ENCODE measurements around the gene EIF2B4. TPM values are rescaled to one million over a fixed set of nuclear protein-coding genes. Genes with fewer than 3 reads are reported as not detected.
A peak's percentile ranks its signal among the peaks of the same experiment; 100 is the strongest.
"Not testable (repeated sequence)": the region's sequence is repeated elsewhere in the genome, so short reads cannot be mapped to it uniquely, and the experiment has no call there.

Gene EIF2B4
- total RNA-seq, 2 experiments from 2014 or later, result 23.9 to 32.9 TPM

GRCh38 chr2:27320958-27321543, 49.1 kb downstream of the EIF2B4 start:
- no peak overlapping the region for H3K27ac ChIP-seq (ENCODE audit: low read depth, low read length, poor library complexity, severe bottlenecking)
- peaks cover 24% of the 10 kb centered on the region; the same call in 1 of the 2 replicates for H3K79me2 ChIP-seq (ENCODE audit: insufficient read depth, low read depth, low read length)
- intact Hi-C loops (cut with micrococcal nuclease; ENCODE audit: unreplicated experiment), result loop anchor here (5.0 kb wide), 1 partner anchor 36 kb away; the partner anchor contains the start of gene GTF3C2
- ChIA-PET POLR2A (no interaction called here), CTCF (ENCODE audit: unreplicated experiment) (interaction anchor here (0.6 to 1.5 kb wide), 2 partner anchors 18 to 310 kb away, joined by 3 read pairs; no protein-coding TSS in a partner anchor)
- no peaks in the 10 kb centered on the region for H3K9me3 ChIP-seq (ENCODE audit: low read length)
- H3K4me3 ChIP-seq (ENCODE audit: low read depth, low read length, poor library complexity, severe bottlenecking), result peak overlapping the region; percentile 84
- no peak overlapping the region for H2AFZ ChIP-seq (ENCODE audit: low read length)
- no peaks in the 10 kb centered on the region for H4K20me1 ChIP-seq (ENCODE audit: insufficient read depth, low read length)
- BruUV-seq (replicated peaks), result no TSS peak
- H3K36me3 ChIP-seq (ENCODE audit: insufficient read depth, low read length), result peaks cover 8% of the 10 kb centered on the region; the same call in 1 of the 2 replicates
- peak overlapping the region; percentile 91 for H3K4me2 ChIP-seq (ENCODE audit: low read length)
- no peaks in the 10 kb centered on the region for H3K9me2 ChIP-seq (ENCODE audit: insufficient read depth, low read length)
- TF ChIP-seq EZH2phosphoT487 (IDR thresholded peaks at IDR 0.05; ENCODE audit: borderline replicate concordance, low read depth, low read length), result no peak
- TF ChIP-seq, protein P1, sequence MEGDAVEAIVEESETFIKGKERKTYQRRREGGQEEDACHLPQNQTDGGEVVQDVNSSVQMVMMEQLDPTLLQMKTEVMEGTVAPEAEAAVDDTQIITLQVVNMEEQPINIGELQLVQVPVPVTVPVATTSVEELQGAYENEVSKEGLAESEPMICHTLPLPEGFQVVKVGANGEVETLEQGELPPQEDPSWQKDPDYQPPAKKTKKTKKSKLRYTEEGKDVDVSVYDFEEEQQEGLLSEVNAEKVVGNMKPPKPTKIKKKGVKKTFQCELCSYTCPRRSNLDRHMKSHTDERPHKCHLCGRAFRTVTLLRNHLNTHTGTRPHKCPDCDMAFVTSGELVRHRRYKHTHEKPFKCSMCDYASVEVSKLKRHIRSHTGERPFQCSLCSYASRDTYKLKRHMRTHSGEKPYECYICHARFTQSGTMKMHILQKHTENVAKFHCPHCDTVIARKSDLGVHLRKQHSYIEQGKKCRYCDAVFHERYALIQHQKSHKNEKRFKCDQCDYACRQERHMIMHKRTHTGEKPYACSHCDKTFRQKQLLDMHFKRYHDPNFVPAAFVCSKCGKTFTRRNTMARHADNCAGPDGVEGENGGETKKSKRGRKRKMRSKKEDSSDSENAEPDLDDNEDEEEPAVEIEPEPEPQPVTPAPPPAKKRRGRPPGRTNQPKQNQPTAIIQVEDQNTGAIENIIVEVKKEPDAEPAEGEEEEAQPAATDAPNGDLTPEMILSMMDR (conservative IDR thresholded peaks at IDR 0.05; ENCODE audit: low read length), result no peak
- H3K4me1 ChIP-seq (ENCODE audit: insufficient read depth, low read length, poor library complexity, severe bottlenecking), result peaks cover 16% of the 10 kb centered on the region
- no peak for DNase-seq (ENCODE audit: low spot score)

DNA sequence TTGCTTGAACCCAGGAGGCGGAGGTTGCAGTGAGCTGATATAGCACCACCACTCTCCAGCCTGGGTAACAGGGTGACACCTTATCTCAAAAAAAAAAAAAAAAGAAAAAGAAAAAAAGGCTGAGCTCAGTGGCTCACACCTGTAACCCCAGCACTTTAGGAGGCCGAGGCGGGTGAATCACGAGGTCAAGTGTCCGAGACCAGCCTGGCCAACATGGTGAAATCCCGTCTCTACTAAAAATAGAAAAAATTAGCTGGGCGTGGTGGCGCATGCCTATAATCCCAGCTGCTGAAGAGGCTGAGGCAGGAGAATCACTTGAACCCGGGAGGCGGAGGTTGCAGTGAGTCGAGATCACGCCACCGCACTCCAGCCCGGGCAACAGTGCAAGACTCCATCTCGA, 50.3 kb downstream of the EIF2B4 start:
- not testable (repeated sequence) for DNase-seq (ENCODE audit: low spot score); H3K4me3 ChIP-seq (ENCODE audit: low read depth, low read length, poor library complexity, severe bottlenecking); H2AFZ ChIP-seq (ENCODE audit: low read length); H3K9me2 ChIP-seq (ENCODE audit: insufficient read depth, low read length); H4K20me1 ChIP-seq (ENCODE audit: insufficient read depth, low read length); H3K36me3 ChIP-seq (ENCODE audit: insufficient read depth, low read length); H3K4me2 ChIP-seq (ENCODE audit: low read length); H3K27ac ChIP-seq (ENCODE audit: low read depth, low read length, poor library complexity, severe bottlenecking); BruUV-seq (replicated peaks); H3K9me3 ChIP-seq (ENCODE audit: low read length)
- peaks cover 16% of the 10 kb centered on the region for H3K4me1 ChIP-seq (ENCODE audit: insufficient read depth, low read length, poor library complexity, severe bottlenecking)
- CTCF ChIA-PET (ENCODE audit: unreplicated experiment), result interaction anchor here (1.5 kb wide), 1 partner anchor 17 kb away, joined by 3 read pairs; no protein-coding TSS in a partner anchor
- POLR2A ChIA-PET, result interaction anchor here (0.6 to 1.3 kb wide), 2 partner anchors 17 to 37 kb away, joined by 3 to 4 read pairs; no protein-coding TSS in a partner anchor
- intact Hi-C loops (cut with micrococcal nuclease; ENCODE audit: unreplicated experiment), result loop anchor here (5.0 kb wide), 1 partner anchor 37 kb away; the partner anchor contains the start of gene GTF3C2
- H3K79me2 ChIP-seq (ENCODE audit: insufficient read depth, low read depth, low read length), result peaks cover 24% of the 10 kb centered on the region; the same call in 1 of the 2 replicates

- Histone ChIP-seq H3K9me3 (ENCODE audit: low read length) (no peaks in the 10 kb centered on the region), H4K20me1 (ENCODE audit: insufficient read depth, low read length) (no peaks in the 10 kb centered on the region), H3K4me2 (ENCODE audit: low read length) (no peak overlapping the region), H3K27ac (ENCODE audit: low read depth, low read length, poor library complexity, severe bottlenecking) (no peak overlapping the region), H3K4me3 (ENCODE audit: low read depth, low read length, poor library complexity, severe bottlenecking) (no peak overlapping the region), H3K9me2 (ENCODE audit: insufficient read depth, low read length) (no peaks in the 10 kb centered on the region), H2AFZ (ENCODE audit: low read length) (no peak overlapping the region), H3K79me2 (ENCODE audit: insufficient read depth, low read depth, low read length) (peaks cover 7% of the 10 kb centered on the region; the same call in 1 of the 2 replicates), H3K36me3 (ENCODE audit: insufficient read depth, low read length) (no peaks in the 10 kb centered on the region; the same call in 1 of the 2 replicates), H3K4me1 (ENCODE audit: insufficient read depth, low read length, poor library complexity, severe bottlenecking) (peaks cover 5% of the 10 kb centered on the region)
- TF ChIP-seq EZH2phosphoT487 (IDR thresholded peaks at IDR 0.05; ENCODE audit: borderline replicate concordance, low read depth, low read length), result no peak
- TF ChIP-seq, protein P1 (conservative IDR thresholded peaks at IDR 0.05; ENCODE audit: low read length), result no peak
- no TSS peak for BruUV-seq (replicated peaks)
- POLR2A ChIA-PET, result interaction anchor here (0.6 kb wide), 1 partner anchor 19 kb away, joined by 3 read pairs; no protein-coding TSS in a partner anchor
- intact Hi-C loops (cut with micrococcal nuclease; ENCODE audit: unreplicated experiment), result no loop called here
- CTCF ChIA-PET (ENCODE audit: unreplicated experiment), result no interaction called here
- no peak for DNase-seq (ENCODE audit: low spot score)
Measured at GRCh38 chr2:27316655-27317412, 53.3 kb downstream of the EIF2B4 start.

Data from OCI-LY7 (cell line).